Activated CD4-positive, alpha-beta T cell treated with anti-CD3 and anti-CD28 coated beads, Interleukin-2, amount 50 U/mL, for 4 hours (primary cell): Measurements from ENCODE around the gene GLG1.
"Not testable (repeated sequence)": the region's sequence is repeated elsewhere in the genome, so short reads cannot be mapped to it uniquely, and the experiment has no call there.

ENCODE experiments used
- DNase-seq, 2 experiments: peaks; one replicate each; pipeline ENCODE4 v3.0.0-alpha.2; 2020

The GLG1 gene

GRCh38 chr16:74404148-74404933, 202.6 kb downstream of the GLG1 start:
- not testable (repeated sequence) for DNase-seq

DNA sequence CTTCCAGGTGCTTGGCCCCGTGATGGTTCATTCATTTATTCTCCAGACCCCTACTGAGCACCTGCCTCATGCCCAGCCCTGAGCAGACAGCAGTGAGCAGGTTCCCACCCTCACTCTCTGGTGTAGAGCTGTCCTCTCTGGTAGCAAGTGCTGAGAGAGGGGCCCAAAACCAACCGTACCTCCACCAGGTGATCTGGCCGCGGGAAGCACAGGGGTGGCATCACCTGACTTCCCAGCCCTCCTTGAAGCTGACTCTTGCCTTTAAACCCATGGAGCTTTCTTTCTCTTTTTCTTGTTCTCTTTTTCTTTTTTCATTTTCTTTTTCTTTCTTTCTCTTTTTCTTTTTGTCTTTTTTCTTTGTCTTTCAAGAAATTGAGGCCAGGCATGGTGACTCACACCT, 206.7 kb downstream of the GLG1 start:
- not testable (repeated sequence) for DNase-seq

DNA sequence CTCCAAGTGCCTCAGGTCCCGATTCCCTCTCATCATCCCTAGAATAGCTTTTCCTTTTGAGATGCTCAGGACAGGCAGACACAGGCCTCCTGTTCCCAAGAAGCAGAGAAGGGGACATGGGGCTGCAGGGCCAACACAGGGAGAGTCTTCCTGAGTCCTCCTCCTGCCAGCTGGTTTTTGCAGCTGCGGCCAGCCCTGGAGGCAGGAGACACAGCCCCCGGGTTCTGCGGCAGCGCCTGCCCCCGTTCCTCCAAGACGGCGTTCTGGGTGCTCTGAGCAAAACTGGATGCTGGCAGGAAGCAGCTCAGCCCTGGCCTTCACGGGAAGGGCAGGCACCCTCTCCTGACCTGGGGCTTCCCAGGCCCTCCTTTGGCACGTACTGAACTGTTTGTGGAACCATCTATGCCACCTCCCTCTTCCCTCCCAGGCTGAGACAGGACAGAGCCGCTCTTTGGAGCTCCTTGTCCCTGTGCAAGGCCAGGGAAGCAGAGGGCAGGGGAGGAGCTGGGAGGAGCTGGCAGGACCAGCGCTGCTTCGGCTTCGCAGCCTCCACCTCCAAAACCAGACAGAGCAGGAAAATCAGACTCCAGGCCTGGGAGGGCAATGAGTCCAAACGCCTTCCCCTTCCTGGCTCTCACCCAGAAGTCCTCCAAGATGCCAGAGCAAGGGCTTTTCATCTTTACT, 208.6 kb downstream of the GLG1 start:
- not testable (repeated sequence) for DNase-seq
